B cell (primary cell): ENCODE measurements around the gene DHX8. TPM values are rescaled to one million over a fixed set of nuclear protein-coding genes. Genes with fewer than 3 reads are reported as not detected.

ENCODE experiments used
- ATAC-seq: fragments of 200-7000 bp; cut with Tn5 transposase; one replicate; pipeline ENCODE4 v1.10.0; 2021; ENCODE audit warnings: low read depth, mild to moderate bottlenecking, moderate number of reproducible peaks, moderate library complexity
- CTCF ChIA-PET: fragments of 350-600 bp; sonication (Branson Sonifier 250); formaldehyde crosslinking; loops from one replicate; lab custom pipeline; 2021; ENCODE audit warnings: antibody characterized with exemption, inconsistent platforms; lab: Charles Lee
- POLR2A ChIA-PET: fragments of 350-600 bp; sonication (Branson Sonifier 250); formaldehyde crosslinking; loops from one replicate; lab custom pipeline; 2021; ENCODE audit warnings: antibody characterized with exemption; lab: Charles Lee
- DNase-seq: peaks from one replicate; pipeline ENCODE4 v3.0.0; 2013
- H2AFZ ChIP-seq: 2 replicates; pipeline ENCODE4 v1.6.1; 2012; ENCODE audit warnings: mild to moderate bottlenecking, low read depth, low read length; ENCODE audit not compliant: insufficient read depth, poor library complexity, severe bottlenecking
- H3K27ac ChIP-seq, 2 donors: 1 replicate in 1 of 2; 2 replicates in 1 of 2; pipeline ENCODE4 v1.5.1; 2012 to 2013; ENCODE audit warnings: low read length in 2 of 2, mild to moderate bottlenecking in 2 of 2, moderate library complexity in 1 of 2
- H3K27me3 ChIP-seq, 4 experiments: fragments of 200-600 bp in 1 of 4; sonication (generic) in 1 of 4; replicated peaks in 1 of 4; 1 replicate in 2 of 4; 2 replicates in 2 of 4; pipeline versions ENCODE4 v1.6.1 to v1.7.0; 2013 to 2016; ENCODE audit warnings: low read length in 3 of 4, mild to moderate bottlenecking in 2 of 4, mixed read lengths in 1 of 4, moderate library complexity in 1 of 4; ENCODE audit not compliant: insufficient read depth in 4 of 4, control insufficient read depth in 3 of 4; ENCODE audit errors: control extremely low read depth in 1 of 4
- H3K36me3 ChIP-seq, 2 experiments: replicated peaks in 1 of 2; 1 replicate in 1 of 2; 2 replicates in 1 of 2; pipeline versions ENCODE4 v1.6.1 to v1.7.1; 2013; ENCODE audit warnings: low read length in 1 of 2; ENCODE audit not compliant: insufficient read depth in 2 of 2, control insufficient read depth in 1 of 2; ENCODE audit errors: control extremely low read depth in 1 of 2, extremely low read depth in 1 of 2
- H3K4me1 ChIP-seq, 2 donors: fragments of 200-600 bp in 1 of 2; sonication (generic) in 1 of 2; 1 replicate in 1 of 2; 2 replicates in 1 of 2; pipeline versions ENCODE4 v1.5.1 to v1.6.1; 2013 to 2017; ENCODE audit warnings: low read length in 2 of 2; ENCODE audit not compliant: control insufficient read depth in 2 of 2, insufficient read depth in 2 of 2
- H3K4me2 ChIP-seq: replicated peaks from 2 replicates; pipeline ENCODE3; 2012; ENCODE audit warnings: mild to moderate bottlenecking, low read depth, low read length; ENCODE audit not compliant: poor library complexity, severe bottlenecking
- H3K4me3 ChIP-seq, 5 experiments: fragments of 200-600 bp in 1 of 5; sonication (generic) in 1 of 5; 1 replicate in 3 of 5; 2 replicates in 2 of 5; pipeline versions ENCODE4 v1.5.1 to v1.7.0; 2011 to 2016; ENCODE audit warnings: low read length in 4 of 5, mild to moderate bottlenecking in 4 of 5, low read depth in 2 of 5, control low read depth in 1 of 5, moderate library complexity in 1 of 5; ENCODE audit not compliant: insufficient read depth in 1 of 5; ENCODE audit errors: control extremely low read depth in 1 of 5, extremely low read depth in 1 of 5
- H3K79me2 ChIP-seq: fragments of 200-600 bp; sonication (generic); one replicate; pipeline ENCODE4 v1.6.0; 2016; ENCODE audit warnings: low read length; ENCODE audit not compliant: control insufficient read depth, insufficient read depth
- H3K9ac ChIP-seq: fragments of 200-600 bp; sonication (generic); 2 replicates; pipeline ENCODE4 v1.6.1; 2017; ENCODE audit warnings: mild to moderate bottlenecking, low read length, moderate library complexity
- H3K9me3 ChIP-seq, 3 donors: one replicate each; pipeline versions ENCODE4 v1.6.1 to v1.7.1; 2013; ENCODE audit warnings: low read length in 2 of 3; ENCODE audit not compliant: control insufficient read depth in 2 of 3, insufficient read depth in 1 of 3; ENCODE audit errors: control extremely low read depth in 1 of 3
- H4K20me1 ChIP-seq: 2 replicates; pipeline ENCODE4 v1.6.0; 2012; ENCODE audit warnings: mild to moderate bottlenecking, low read length; ENCODE audit not compliant: insufficient read depth, control insufficient read depth, poor library complexity, severe bottlenecking
- H3K27ac Mint-ChIP-seq: one replicate; pipeline ENCODE4 v1.8.0; 2021; ENCODE audit warnings: mixed read lengths
- H3K27me3 Mint-ChIP-seq: one replicate; pipeline ENCODE4 v1.8.0; 2021; ENCODE audit warnings: mixed read lengths
- H3K4me1 Mint-ChIP-seq: one replicate; pipeline ENCODE4 v1.8.0; 2021; ENCODE audit warnings: mixed read lengths
- H3K4me3 Mint-ChIP-seq: one replicate; pipeline ENCODE4 v1.8.0; 2021; ENCODE audit warnings: mixed read lengths
- H3K9me3 Mint-ChIP-seq: one replicate; pipeline ENCODE4 v1.8.0; 2022; ENCODE audit warnings: mixed read lengths; ENCODE audit not compliant: insufficient read depth
- CTCF ChIP-seq: fragments of 200-600 bp; IDR thresholded peaks from one replicate; pipeline ENCODE4 v1.8.0; 2022; ENCODE audit warnings: antibody characterized with exemption, mild to moderate bottlenecking
- EZH2 ChIP-seq: IDR thresholded peaks from 2 replicates; pipeline ENCODE4 v1.6.1; 2012; ENCODE audit warnings: borderline replicate concordance, low read depth, mild to moderate bottlenecking, moderate library complexity, low read length; ENCODE audit not compliant: insufficient read depth, poor library complexity, severe bottlenecking
- WGBS: methylation state at CpG from one replicate; pipeline ENCODE4 v1.1.5; 2013; ENCODE audit warnings: missing lambda C conversion rate; ENCODE audit not compliant: insufficient coverage; 5-methylcytosine and 5-hydroxymethylcytosine counted together
- intact Hi-C: fragments of 100-400 bp; cut with micrococcal nuclease; formaldehyde crosslinking; loops from one replicate; pipeline ENCODE4 v1.10.0; 2022
- polyA plus RNA-seq: library from polyadenylated mRNA; depleted of rRNA; stranded (reverse); fragments of >200 nt; gene quantifications from 2 replicates; pipeline ENCODE4 v1.2.3, GENCODE V29; 2012
- total RNA-seq, 2 donors: library from RNA; stranded (reverse); fragments of 120-200 nt in 1 of 2; gene quantifications; 1 replicate in 1 of 2; 2 replicates in 1 of 2; pipeline versions ENCODE4 v1.2.3 to v1.2.4, GENCODE V29; 2013 to 2022

DHX8 gene
- total and polyA plus RNA-seq, 2 donors (not counting 1 experiment from before 2014, with no cell fraction given), result 17.9 to 63.3 TPM

- H3K36me3 ChIP-seq, result no peaks in the 10 kb centered on the region
- H3K4me3 ChIP-seq, result no peak overlapping the region
- Mint-ChIP-seq H3K27ac (no peak overlapping the region), H3K27me3 (peaks cover 60% of the 10 kb centered on the region), H3K9me3 (no peaks in the 10 kb centered on the region), H3K4me3 (no peak overlapping the region), H3K4me1 (no peaks in the 10 kb centered on the region)
- CTCF ChIA-PET, result interaction anchor here (1.2 kb wide), 1 partner anchor 20 kb away, joined by 4 read pairs; no protein-coding TSS in a partner anchor
- no peak overlapping the region for H3K27ac ChIP-seq
- POLR2A ChIA-PET, result no interaction called here
- TF ChIP-seq CTCF (no peak), EZH2 (no peak)
- no peak for ATAC-seq
- H3K4me1 ChIP-seq, result no peaks in the 10 kb centered on the region
- no peak overlapping the region for H3K4me2 ChIP-seq
- no peak for DNase-seq
- H3K9ac ChIP-seq, result no peak overlapping the region
- H2AFZ ChIP-seq, result no peak overlapping the region
- no peaks in the 10 kb centered on the region for H4K20me1 ChIP-seq
- intact Hi-C loops, result no loop called here
- no peaks in the 10 kb centered on the region for H3K9me3 ChIP-seq
- no peaks in the 10 kb centered on the region for H3K79me2 ChIP-seq
- 69% methylated on average over 3 of the region's 5 CpGs for WGBS
- peaks cover 0 to 34% (median 17%) of the 10 kb centered on the region in 4 experiments for H3K27me3 ChIP-seq
Observed at GRCh38 chr17:43558805-43559160, 75.0 kb downstream of the DHX8 start.

DNA sequence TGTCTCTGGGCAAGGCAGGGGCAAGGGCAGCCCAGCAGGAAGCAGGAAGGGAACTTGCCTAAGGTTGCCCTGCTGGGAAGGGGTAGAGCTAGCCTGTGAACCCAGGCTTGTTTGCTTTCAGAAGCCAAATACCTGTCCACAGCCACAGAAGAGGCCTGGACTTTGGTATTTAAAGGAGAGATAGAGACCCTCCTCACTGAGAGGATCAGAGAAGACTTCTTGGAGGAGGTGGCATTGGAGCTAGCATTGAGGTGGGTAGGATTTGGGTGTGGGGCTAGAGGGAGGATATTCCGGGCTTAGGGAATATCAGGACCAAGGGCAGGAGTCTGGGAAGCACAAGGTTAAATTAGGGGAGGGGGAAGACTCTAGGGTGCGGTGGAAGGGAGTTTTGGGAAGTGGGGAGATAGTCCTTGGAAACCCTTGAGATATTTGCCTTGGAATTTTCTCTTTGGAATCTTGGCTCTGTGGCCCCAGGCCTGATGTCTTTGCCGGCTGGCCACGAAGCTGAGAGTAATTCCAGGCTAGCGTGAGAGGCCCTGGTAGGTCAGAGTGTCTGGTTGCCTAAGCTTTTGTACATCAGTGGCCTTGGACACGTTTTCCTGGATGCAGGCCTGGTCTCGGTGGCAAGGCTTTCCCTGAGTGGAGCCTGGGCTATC is 75.5 kb downstream of the DHX8 start:
- Mint-ChIP-seq H3K4me3 (no peak overlapping the region), H3K27ac (no peak overlapping the region), H3K27me3 (peaks cover 60% of the 10 kb centered on the region), H3K9me3 (no peaks in the 10 kb centered on the region), H3K4me1 (no peaks in the 10 kb centered on the region)
- ATAC-seq (no peak), DNase-seq (no peak)
- no peaks in the 10 kb centered on the region for H3K36me3 ChIP-seq
- H3K9ac ChIP-seq, result no peak overlapping the region
- H2AFZ ChIP-seq, result no peak overlapping the region
- no peaks in the 10 kb centered on the region for H3K79me2 ChIP-seq
- no peaks in the 10 kb centered on the region for H3K9me3 ChIP-seq
- no peak overlapping the region for H3K4me2 ChIP-seq
- 88% methylated on average over 7 of the region's 7 CpGs for WGBS
- H3K4me1 ChIP-seq, result no peaks in the 10 kb centered on the region
- ChIA-PET POLR2A (no interaction called here), CTCF (interaction anchor here (1.1 to 1.2 kb wide), 2 partner anchors 19 to 115 kb away, joined by 4 read pairs; no protein-coding TSS in a partner anchor)
- no peak overlapping the region for H3K4me3 ChIP-seq
- H3K27ac ChIP-seq, result no peak overlapping the region
- TF ChIP-seq EZH2 (no peak), CTCF (no peak)
- H3K27me3 ChIP-seq, result peaks cover 0 to 35% (median 18%) of the 10 kb centered on the region in 4 experiments
- no peaks in the 10 kb centered on the region for H4K20me1 ChIP-seq
- intact Hi-C loops, result no loop called here
